SK-N-SH (cell line): ENCODE data around the gene KIF21B. TPM values are rescaled to one million over a fixed set of nuclear protein-coding genes. Genes with fewer than 3 reads are reported as not detected.
A peak's percentile ranks its signal among the peaks of the same experiment; 100 is the strongest.

ENCODE experiments used
- CTCF ChIA-PET: fragments of 300-600, 350-600 bp; formaldehyde crosslinking; extraction: SDS; loops from one replicate; lab custom pipeline; 2021; lab: Yijun Ruan, JAX
- POLR2A ChIA-PET: fragments of 350-600 bp; sonication (Branson Sonifier 250); formaldehyde crosslinking; extraction: SDS; loops from one replicate; lab custom pipeline; 2020; ENCODE audit warnings: antibody characterized with exemption, inconsistent platforms; lab: Yijun Ruan, JAX
- DNase-seq: peaks from one replicate; pipeline ENCODE4 v3.0.0; 2012
- H2AFZ ChIP-seq: fragments of 200-600 bp; sonication (generic); 2 replicates; pipeline ENCODE4 v1.8.1; 2016; ENCODE audit warnings: antibody characterized with exemption, mild to moderate bottlenecking, low read depth
- H3F3A ChIP-seq: fragments of 200-600 bp; sonication (generic); replicated peaks from 2 replicates; pipeline ENCODE3; 2016; ENCODE audit warnings: antibody characterized with exemption, mild to moderate bottlenecking; ENCODE audit not compliant: insufficient read depth
- H3K27ac ChIP-seq, 2 experiments: fragments of 200-500 bp in 1 of 2; fragments of 200-600 bp in 1 of 2; sonication (Bioruptor generic) in 1 of 2; sonication (generic), shearing (Covaris generic) in 1 of 2; 2 replicates each; pipeline versions ENCODE4 v1.5.1 to v1.6.1; 2014 to 2016; ENCODE audit warnings: low read depth in 2 of 2, inconsistent platforms in 1 of 2, low read length in 1 of 2, mild to moderate bottlenecking in 1 of 2, mixed read lengths in 1 of 2
- H3K27me3 ChIP-seq: fragments of 200-600 bp; sonication (generic), shearing (Covaris generic); 2 replicates; pipeline ENCODE4 v1.6.1; 2016; ENCODE audit warnings: mixed run types; ENCODE audit not compliant: insufficient read depth
- H3K36me3 ChIP-seq, 2 experiments: fragments of 200-500 bp in 1 of 2; fragments of 200-600 bp in 1 of 2; sonication (Bioruptor generic) in 1 of 2; sonication (generic) in 1 of 2; replicated peaks in 1 of 2; 2 replicates each; pipeline versions ENCODE3 to v1.5.1; 2014 to 2016; ENCODE audit warnings: low read length in 1 of 2, mild to moderate bottlenecking in 1 of 2; ENCODE audit not compliant: insufficient read depth in 2 of 2, control insufficient read depth in 1 of 2
- H3K4me1 ChIP-seq, 2 experiments: fragments of 200-500 bp in 1 of 2; fragments of 200-600 bp in 1 of 2; sonication (Bioruptor generic) in 1 of 2; sonication (generic), shearing (Covaris generic) in 1 of 2; 2 replicates each; pipeline versions ENCODE4 v1.5.1 to v1.6.1; 2014 to 2016; ENCODE audit warnings: low read depth in 1 of 2, low read length in 1 of 2, mixed run types in 1 of 2; ENCODE audit not compliant: insufficient read depth in 2 of 2, control insufficient read depth in 1 of 2
- H3K4me2 ChIP-seq: fragments of 200-600 bp; sonication (generic), shearing (Covaris generic); 2 replicates; pipeline ENCODE4 v1.6.1; 2017; ENCODE audit warnings: mixed run types
- H3K4me3 ChIP-seq, 2 experiments: fragments of 200-500 bp in 1 of 2; fragments of 200-600 bp in 1 of 2; sonication (Bioruptor generic) in 1 of 2; sonication (generic), shearing (Covaris generic) in 1 of 2; 2 replicates each; pipeline versions ENCODE4 v1.5.1 to v1.8.1; 2014 to 2016; ENCODE audit warnings: low read depth in 2 of 2, inconsistent platforms in 1 of 2, low read length in 1 of 2, mild to moderate bottlenecking in 1 of 2, mixed read lengths in 1 of 2, moderate library complexity in 1 of 2
- H3K79me2 ChIP-seq: fragments of 200-600 bp; sonication (generic); 2 replicates; pipeline ENCODE4 v1.8.1; 2017; ENCODE audit warnings: mild to moderate bottlenecking; ENCODE audit not compliant: insufficient read depth
- H3K9ac ChIP-seq: fragments of 200-600 bp; sonication (generic); 2 replicates; pipeline ENCODE4 v1.6.1; 2017; ENCODE audit warnings: mixed run types
- H3K9me2 ChIP-seq: fragments of 200-600 bp; sonication (generic); 2 replicates; pipeline ENCODE4 v1.6.1; 2017; ENCODE audit warnings: mixed run types
- H3K9me3 ChIP-seq: fragments of 200-600 bp; sonication (generic); 2 replicates; pipeline ENCODE4 v1.6.1; 2017; ENCODE audit warnings: mixed run types, mild to moderate bottlenecking, moderate library complexity
- H4K20me1 ChIP-seq: fragments of 200-600 bp; sonication (generic); 2 replicates; pipeline ENCODE4 v1.6.1; 2017; ENCODE audit warnings: mild to moderate bottlenecking, mixed run types; ENCODE audit not compliant: insufficient read depth
- ELF1 ChIP-seq: IDR thresholded peaks from 2 replicates; pipeline ENCODE4 v1.4.0; 2012
- EZH2phosphoT487 ChIP-seq: fragments of 200-600 bp; sonication (generic); IDR thresholded peaks from 2 replicates; pipeline ENCODE4 v1.6.1; 2017; ENCODE audit warnings: low read depth, mixed run types, mild to moderate bottlenecking, antibody characterized with exemption, moderate library complexity, borderline replicate concordance
- FOXM1 ChIP-seq: IDR thresholded peaks from 2 replicates; pipeline ENCODE4 v1.4.0; 2012; ENCODE audit warnings: low read depth, mild to moderate bottlenecking
- GABPA ChIP-seq: IDR thresholded peaks from 2 replicates; pipeline ENCODE4 v1.4.0; 2012; ENCODE audit warnings: low read depth, mild to moderate bottlenecking
- MXI1 ChIP-seq: IDR thresholded peaks from 2 replicates; pipeline ENCODE4 v1.6.1; 2012; ENCODE audit warnings: mild to moderate bottlenecking, low read depth, low read length, improper control_type of control experiment
- POLR2AphosphoS5 ChIP-seq: IDR thresholded peaks from 2 replicates; pipeline ENCODE4 v1.6.1; 2012; ENCODE audit warnings: low read depth, low read length
- RAD21 ChIP-seq: IDR thresholded peaks from 2 replicates; pipeline ENCODE4 v1.6.1; 2012; ENCODE audit warnings: mild to moderate bottlenecking, low read length
- RCOR1 ChIP-seq: fragments of 150-350 bp; IDR thresholded peaks from 2 replicates; pipeline ENCODE4 v1.6.1; 2017; ENCODE audit warnings: antibody characterized with exemption, low read length
- SIN3A ChIP-seq: IDR thresholded peaks from 2 replicates; pipeline ENCODE4 v1.6.1; 2012; ENCODE audit warnings: low read depth, mild to moderate bottlenecking, low read length, moderate library complexity, borderline replicate concordance
- TAF1 ChIP-seq: IDR thresholded peaks from 2 replicates; pipeline ENCODE4 v1.6.1; 2012; ENCODE audit warnings: low read depth, mild to moderate bottlenecking, low read length, moderate library complexity, borderline replicate concordance
- TCF12 ChIP-seq: IDR thresholded peaks from 2 replicates; pipeline ENCODE4 v1.4.0; 2012
- YY1 ChIP-seq: IDR thresholded peaks from 2 replicates; pipeline ENCODE4 v1.4.0; 2012; ENCODE audit warnings: low read depth, mild to moderate bottlenecking
- WGBS: methylation state at CpG from one replicate; pipeline ENCODE4 v1.1.6; 2017; ENCODE audit warnings: low lambda C conversion rate; 5-methylcytosine and 5-hydroxymethylcytosine counted together
- polyA plus RNA-seq, 3 experiments: library from polyadenylated mRNA; depleted of rRNA; stranded (reverse); fragments of >200 nt; gene quantifications; 2 replicates each; pipeline ENCODE4 v1.2.3, GENCODE V29; 2012
- TF ChIP-seq, protein P1 (sequence below): fragments of 200-600 bp; sonication (generic); IDR thresholded peaks from 2 replicates; pipeline ENCODE4 v1.6.1; 2017; ENCODE audit warnings: antibody characterized with exemption, mild to moderate bottlenecking, moderate library complexity
- TF ChIP-seq, protein P2 (sequence below): IDR thresholded peaks from 2 replicates; pipeline ENCODE4 v1.4.0; 2012; ENCODE audit warnings: low read depth, borderline replicate concordance
- TF ChIP-seq, protein P3 (sequence below): fragments of 150-350 bp; IDR thresholded peaks from 2 replicates; pipeline ENCODE4 v1.6.1; 2017; ENCODE audit warnings: antibody characterized with exemption, low read length, low read depth, borderline replicate concordance

The KIF21B gene
- polyA plus RNA-seq, 1 of the 3 experiments (the other 2 are of a cell fraction) = 0.26 TPM

DNA sequence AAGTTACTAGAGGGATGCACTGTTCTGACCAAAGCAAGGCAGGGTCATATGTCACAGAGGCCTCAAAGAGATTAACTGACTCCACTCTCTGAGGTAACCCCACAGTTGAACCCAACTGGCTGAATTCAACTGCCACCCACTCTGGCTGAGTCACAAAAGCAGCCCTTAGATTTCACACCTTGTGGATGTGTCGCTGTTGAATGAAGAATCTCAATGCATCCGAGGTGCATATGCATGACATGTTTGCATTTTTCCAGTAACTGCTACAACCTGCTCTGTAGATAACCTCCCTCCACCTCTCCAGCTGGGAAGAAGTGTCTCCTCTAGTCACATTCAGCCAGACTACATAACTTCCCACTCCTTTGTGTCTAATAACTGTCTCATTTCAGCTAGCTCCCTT lies 27.9 kb upstream of the KIF21B start (continued):
- TF ChIP-seq, protein P1, sequence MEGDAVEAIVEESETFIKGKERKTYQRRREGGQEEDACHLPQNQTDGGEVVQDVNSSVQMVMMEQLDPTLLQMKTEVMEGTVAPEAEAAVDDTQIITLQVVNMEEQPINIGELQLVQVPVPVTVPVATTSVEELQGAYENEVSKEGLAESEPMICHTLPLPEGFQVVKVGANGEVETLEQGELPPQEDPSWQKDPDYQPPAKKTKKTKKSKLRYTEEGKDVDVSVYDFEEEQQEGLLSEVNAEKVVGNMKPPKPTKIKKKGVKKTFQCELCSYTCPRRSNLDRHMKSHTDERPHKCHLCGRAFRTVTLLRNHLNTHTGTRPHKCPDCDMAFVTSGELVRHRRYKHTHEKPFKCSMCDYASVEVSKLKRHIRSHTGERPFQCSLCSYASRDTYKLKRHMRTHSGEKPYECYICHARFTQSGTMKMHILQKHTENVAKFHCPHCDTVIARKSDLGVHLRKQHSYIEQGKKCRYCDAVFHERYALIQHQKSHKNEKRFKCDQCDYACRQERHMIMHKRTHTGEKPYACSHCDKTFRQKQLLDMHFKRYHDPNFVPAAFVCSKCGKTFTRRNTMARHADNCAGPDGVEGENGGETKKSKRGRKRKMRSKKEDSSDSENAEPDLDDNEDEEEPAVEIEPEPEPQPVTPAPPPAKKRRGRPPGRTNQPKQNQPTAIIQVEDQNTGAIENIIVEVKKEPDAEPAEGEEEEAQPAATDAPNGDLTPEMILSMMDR = no peak
- TF ChIP-seq, protein P2, sequence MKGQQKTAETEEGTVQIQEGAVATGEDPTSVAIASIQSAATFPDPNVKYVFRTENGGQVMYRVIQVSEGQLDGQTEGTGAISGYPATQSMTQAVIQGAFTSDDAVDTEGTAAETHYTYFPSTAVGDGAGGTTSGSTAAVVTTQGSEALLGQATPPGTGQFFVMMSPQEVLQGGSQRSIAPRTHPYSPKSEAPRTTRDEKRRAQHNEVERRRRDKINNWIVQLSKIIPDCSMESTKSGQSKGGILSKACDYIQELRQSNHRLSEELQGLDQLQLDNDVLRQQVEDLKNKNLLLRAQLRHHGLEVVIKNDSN = no peak
- TF ChIP-seq, all 33 proteins: peak for 0

DNA sequence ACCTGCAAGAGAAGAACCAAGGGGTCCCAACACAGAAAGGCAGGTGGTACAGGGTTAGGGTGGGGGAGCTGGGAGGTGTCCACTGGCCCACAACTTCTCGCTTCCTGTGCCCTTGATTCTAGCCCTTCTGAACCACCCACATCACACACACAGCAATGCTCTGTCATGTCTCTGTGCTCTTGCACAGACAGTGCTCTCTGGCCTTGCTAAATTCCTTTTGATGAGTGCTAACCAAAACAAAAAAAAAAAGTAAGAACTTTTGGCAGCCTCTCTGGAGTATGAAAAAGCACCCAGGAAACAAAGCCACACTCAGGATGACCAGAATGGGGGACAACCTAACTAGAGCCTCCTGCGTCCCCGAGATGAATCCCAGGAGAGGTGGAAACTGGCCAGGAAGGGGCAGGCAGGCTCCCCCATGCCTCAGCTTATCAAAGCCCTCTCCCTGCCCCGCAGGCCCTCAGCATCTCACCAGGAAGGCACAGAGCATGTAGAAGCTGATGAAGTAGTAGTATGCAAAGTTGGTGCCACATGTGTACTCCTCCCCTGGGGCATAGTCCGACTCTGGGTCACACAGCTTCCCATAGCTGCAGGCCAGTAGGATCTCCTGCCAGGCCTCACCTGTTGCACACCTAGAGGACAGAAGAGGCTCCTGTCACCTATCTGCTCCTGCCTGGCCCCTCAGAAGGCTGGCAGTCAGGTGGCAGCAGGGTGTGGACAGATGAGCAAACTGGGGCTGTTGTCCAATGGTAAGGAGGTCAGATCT lies 27.2 kb upstream of the KIF21B start:
- no peaks in the 10 kb centered on the region for H4K20me1 ChIP-seq
- H3F3A ChIP-seq = no peaks in the 10 kb centered on the region
- H3K4me2 ChIP-seq = no peak overlapping the region
- H2AFZ ChIP-seq = no peak overlapping the region
- H3K9me2 ChIP-seq = no peaks in the 10 kb centered on the region
- no peaks in the 10 kb centered on the region for H3K36me3 ChIP-seq
- H3K4me1 ChIP-seq = peaks cover 0 to 5% of the 10 kb centered on the region in 2 experiments; a peak in 1 of 4 replicates
- POLR2A ChIA-PET = no interaction called here
- WGBS = 64% methylated on average over 5 of the region's 5 CpGs
- TF ChIP-seq ELF1 = no peak
- CTCF ChIA-PET = interaction anchor here (0.6 to 21.0 kb wide), 6 partner anchors 9 to 155 kb away, joined by 3 to 277 read pairs (median 4); no protein-coding TSS in a partner anchor
- no peak for DNase-seq
- H3K79me2 ChIP-seq = no peaks in the 10 kb centered on the region
- peaks cover 52% of the 10 kb centered on the region for H3K27me3 ChIP-seq
- no peak overlapping the region for H3K9ac ChIP-seq
- H3K27ac ChIP-seq = no peak overlapping the region
- H3K9me3 ChIP-seq = no peaks in the 10 kb centered on the region
- H3K4me3 ChIP-seq = no peak overlapping the region

DNA sequence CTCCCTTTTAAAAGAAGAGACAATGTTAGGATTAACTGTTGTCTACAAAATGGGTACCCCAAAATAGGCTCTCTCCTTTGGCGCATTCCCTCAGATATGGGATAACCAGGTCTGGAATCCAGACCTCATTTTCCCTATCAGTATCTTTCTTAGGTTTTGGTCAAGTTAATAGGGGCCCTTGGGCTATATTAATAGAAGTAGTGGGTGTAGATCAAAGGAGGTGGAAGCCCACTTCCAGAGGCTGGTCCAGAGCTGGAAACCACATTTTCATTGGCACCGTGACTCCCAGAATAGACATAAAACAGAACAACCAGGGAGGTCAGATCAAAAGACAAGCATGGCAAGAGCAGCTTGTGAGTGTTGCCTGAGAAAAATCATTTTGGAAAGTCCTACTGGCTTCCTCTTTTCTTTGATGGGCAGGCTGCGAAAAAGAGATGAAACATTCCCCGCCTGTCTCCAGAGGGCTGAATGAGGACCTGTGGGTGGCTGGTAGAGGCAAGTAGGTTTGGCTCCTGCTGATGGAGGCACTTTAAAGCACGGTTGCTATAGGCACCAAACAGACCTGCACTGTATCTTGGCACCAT lies 25.8 kb upstream of the KIF21B start:
- H3K4me3 ChIP-seq = no peak overlapping the region
- H3F3A ChIP-seq = no peaks in the 10 kb centered on the region
- no peak for TF ChIP-seq RCOR1
- no peak for TF ChIP-seq GABPA
- TF ChIP-seq, protein P3, sequence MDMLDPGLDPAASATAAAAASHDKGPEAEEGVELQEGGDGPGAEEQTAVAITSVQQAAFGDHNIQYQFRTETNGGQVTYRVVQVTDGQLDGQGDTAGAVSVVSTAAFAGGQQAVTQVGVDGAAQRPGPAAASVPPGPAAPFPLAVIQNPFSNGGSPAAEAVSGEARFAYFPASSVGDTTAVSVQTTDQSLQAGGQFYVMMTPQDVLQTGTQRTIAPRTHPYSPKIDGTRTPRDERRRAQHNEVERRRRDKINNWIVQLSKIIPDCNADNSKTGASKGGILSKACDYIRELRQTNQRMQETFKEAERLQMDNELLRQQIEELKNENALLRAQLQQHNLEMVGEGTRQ = no peak
- no peak for TF ChIP-seq EZH2phosphoT487
- TF ChIP-seq SIN3A = no peak
- no peak for TF ChIP-seq ELF1
- no peak for TF ChIP-seq POLR2AphosphoS5
- no peak for TF ChIP-seq MXI1
- no peak for TF ChIP-seq YY1
- TF ChIP-seq FOXM1 = no peak
- TF ChIP-seq, protein P1 = no peak
- TF ChIP-seq TCF12 = no peak
- TF ChIP-seq TAF1 = no peak
- no peak for TF ChIP-seq RAD21
- H3K9me3 ChIP-seq = no peaks in the 10 kb centered on the region
- WGBS = 41% methylated on average over 4 of the region's 5 CpGs
- H4K20me1 ChIP-seq = no peaks in the 10 kb centered on the region
- H3K27me3 ChIP-seq = peaks cover 52% of the 10 kb centered on the region
- no peaks in the 10 kb centered on the region for H3K79me2 ChIP-seq
- no peak overlapping the region for H3K4me2 ChIP-seq
- H3K9ac ChIP-seq = no peak overlapping the region
- no peaks in the 10 kb centered on the region for H3K36me3 ChIP-seq
- DNase-seq = peak; percentile 54
- no peak overlapping the region for H3K27ac ChIP-seq
- no peaks in the 10 kb centered on the region for H3K9me2 ChIP-seq
- ChIA-PET CTCF (interaction anchor here (0.8 to 21.0 kb wide), 7 partner anchors 10 to 80 kb away, joined by 3 to 277 read pairs (median 4); no protein-coding TSS in a partner anchor), POLR2A (no interaction called here)
- peaks cover 0 to 5% of the 10 kb centered on the region in 2 experiments; a peak in 1 of 4 replicates for H3K4me1 ChIP-seq
- no peak overlapping the region for H2AFZ ChIP-seq
